Stimulated activated CD4-positive, alpha-beta T cell treated with anti-CD3 and anti-CD28 coated beads, Interleukin-15, amount 100 ng/mL, for 48 hours (primary cell): ENCODE data around the gene TMPRSS9.

Experiments
- DNase-seq, 2 donors: peaks; one replicate each; pipeline ENCODE4 v3.0.0-alpha.2; 2020; ENCODE audit warnings: low read depth in 2 of 2

Gene TMPRSS9

GRCh38 chr19:2329501-2329916, 30.6 kb upstream of the TMPRSS9 start:
- no peak for DNase-seq

DNA sequence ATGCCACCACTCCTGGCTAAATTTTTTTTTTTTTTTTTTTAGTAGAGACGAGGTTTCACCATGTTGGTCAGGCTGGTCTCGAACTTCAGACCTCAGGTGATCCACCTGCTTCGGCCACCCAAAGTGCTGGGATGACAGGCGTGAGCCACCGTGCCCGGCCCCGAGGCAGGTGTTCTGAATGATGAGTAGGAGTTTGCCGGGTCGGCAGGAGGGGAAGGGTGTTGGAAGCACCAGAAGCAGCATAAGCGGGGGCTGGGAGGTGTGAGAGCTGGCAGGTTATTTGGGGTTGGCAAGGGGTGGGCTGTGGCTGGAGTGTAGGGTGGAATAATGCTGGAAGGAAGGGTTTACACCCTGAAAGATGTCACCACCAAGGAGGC, 29.8 kb upstream of the TMPRSS9 start:
- DNase-seq: no peak

- no peak for DNase-seq
These were observed 29.3 kb upstream of the TMPRSS9 start for GRCh38 chr19:2330632-2331284.

DNA sequence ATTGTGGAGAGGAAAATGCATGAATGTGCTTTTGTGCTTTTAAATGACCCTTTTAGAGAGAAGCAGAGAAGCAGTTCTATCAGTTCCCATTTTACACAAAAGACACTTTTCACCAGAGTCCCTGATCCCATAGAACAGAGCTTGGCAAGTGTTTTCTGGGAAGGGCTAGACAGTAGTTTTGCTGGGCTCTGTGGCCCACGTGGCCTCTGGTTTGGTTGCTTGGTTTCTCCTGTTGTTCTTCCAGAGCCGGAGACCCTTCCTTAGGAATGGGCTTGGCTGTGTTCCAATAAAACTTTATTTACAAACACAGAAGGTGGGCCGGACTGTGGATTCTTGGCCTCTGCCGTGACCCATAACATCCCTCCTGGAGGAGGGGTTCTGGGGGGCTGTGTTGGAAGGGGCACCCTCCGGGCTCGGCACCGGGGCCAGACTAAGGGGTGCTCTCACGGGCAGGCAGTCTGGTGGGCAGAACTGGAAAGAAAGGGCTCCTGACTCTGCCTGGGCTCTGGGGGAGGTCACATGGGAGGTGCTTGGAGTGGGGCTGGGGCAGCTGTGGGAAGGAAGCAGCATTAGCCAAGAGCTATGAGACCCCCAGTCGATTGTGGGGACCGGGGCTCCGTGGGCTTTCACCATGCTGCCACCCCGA, 28.3 kb upstream of the TMPRSS9 start:
- no peak for DNase-seq

DNA sequence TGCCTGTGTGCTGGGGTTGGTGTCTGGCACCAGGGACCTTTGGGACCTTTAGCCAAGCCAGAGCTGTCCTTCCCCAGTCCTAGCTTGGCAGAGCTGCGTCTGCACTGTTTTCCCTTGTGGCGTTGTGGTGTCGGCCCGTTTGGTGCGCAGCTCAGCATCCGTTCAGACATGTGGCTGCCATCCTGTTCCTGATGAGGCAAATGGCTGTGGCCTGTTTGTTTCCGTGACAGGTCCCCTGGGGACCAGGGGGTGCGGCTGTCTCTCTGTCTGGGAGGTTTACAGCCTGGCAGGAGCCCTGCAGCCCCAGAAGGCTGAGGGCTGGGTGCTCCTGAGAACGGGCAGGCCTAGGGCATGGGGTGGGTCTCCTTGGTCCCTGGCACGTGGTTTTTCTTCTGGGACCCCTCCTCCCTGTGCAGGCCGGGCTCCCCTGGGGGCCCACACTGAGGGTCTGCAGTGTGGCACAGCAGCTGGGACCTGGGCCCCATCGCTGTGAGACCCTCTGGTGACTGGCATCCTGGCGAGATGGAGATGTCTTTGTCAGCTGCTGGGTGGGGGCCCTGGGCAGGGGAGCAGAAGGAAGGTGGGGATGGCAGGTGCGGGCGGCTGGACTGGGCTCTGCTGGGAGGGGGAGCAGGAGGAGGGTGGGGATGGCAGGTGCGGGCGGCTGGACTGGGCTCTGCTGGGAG, 27.6 kb upstream of the TMPRSS9 start:
- no peak for DNase-seq

DNA sequence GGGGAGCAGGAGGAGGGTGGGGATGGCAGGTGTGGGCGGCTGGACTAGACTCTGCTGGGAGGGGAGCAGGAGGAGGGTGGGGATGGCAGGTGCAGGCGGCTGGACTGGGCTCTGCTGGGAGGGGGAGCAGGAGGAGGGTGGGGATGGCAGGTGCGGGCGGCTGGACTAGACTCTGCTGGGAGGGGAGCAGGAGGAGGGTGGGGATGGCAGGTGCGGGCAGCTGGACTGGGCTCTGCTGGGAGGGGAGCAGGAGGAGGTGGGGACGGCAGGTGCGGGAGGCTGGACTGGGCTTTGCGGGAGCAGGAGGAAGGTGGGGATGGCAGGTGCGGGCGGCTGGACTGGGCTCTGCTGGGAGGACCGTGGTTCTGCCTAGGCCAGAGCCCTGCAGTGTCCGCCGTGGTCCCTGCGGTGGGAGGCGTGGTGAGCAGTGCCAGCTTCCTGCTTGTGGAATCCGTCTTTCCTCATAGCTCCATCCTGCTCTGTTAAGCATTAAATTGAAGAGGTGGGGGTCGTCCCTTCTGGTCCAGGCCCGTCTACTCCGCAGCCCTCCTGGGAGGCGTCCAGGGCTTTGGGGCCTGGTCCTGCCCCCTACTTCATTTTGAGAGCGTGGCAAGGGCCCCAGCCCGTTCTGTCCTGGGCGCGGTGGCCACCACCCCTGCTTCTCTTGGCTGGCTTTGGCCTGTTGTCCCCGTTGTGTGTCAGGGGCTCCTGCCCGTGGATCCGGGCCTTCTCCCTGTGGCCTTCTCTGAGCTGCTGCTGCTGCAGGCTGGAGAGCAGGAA, 26.8 kb upstream of the TMPRSS9 start:
- no peak for DNase-seq

DNA sequence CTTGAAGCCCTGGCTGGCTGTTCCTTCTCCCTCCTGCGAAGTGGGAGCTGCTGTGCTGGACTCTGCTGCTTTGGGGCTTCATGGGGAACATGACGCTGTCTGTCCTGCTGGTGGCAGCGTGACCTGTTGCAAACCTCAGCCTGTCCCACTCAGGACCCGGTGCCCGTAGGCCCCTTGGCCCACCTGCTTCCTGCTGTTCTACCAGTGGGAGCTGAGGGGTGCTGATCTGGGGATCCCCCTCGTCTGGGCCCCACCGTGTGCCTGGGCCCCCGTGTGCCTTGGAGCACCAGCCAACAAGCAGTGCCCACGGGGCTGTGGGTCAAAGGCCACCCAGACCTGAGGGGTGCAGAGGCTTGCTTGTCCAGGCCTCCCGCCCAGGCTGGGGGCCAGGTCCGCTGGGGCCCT, 26.3 kb upstream of the TMPRSS9 start:
- DNase-seq: no peak

DNA sequence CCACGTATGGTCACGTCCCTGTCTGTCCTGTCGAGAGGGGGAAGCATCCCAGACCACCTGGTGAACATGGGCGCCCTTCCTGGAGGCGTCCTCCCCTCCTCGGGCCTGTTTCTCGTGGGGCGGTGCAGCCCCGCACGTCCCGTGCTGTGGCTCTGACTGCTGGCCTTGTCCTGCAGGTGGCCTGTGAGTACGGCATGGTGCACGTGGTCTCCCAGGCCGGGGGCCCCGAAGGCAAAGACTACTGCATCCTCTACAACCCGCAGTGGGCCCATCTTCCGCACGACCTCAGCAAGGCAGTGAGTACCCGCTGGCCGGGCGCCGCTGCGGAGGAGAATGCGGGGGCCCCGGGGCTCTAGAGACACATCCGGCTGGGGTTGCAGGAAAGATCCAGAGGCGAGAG, 25.6 kb upstream of the TMPRSS9 start:
- no peak for DNase-seq

DNA sequence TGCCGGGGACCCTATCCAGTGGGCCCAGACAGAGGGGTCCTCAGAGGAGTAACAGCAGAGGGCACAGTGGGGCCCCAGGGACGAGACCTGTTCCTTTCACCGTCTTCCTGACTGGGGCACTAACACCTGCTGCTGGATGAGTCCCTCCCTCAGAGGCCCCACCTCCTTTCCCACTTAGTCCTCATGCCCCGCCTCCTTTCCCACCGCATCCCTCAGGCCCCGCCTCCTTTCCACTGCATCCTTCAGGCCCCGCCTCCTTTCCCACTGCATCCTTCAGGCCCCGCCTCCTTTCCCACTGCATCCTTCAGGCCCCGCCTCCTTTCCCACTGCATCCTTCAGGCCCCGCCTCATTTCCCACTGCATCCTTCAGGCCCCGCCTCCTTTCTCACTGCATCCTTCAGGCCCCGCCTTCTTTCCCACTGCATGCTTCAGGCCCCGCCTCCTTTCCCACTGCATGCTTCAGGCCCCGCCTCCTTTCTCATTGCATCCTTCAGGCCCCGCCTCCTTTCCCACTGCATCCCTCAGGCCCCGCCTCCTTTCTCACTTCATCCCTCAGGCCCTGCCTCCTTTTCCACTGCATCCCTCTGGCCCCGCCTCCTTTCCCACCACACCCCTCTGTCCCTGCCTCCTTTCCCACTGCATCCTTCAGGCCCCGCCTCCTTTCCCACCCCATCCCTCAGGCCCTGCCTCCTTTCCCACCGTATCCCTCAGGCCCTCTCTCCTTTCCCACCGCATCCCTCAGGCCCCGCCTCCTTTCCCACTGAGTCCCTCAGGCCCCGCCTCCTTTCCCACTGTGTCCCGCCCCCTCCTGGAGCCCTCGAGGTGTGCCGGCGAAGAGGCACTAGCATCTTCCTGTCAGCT, 24.8 kb upstream of the TMPRSS9 start:
- DNase-seq: no peak

- DNase-seq: no peak
These were observed 24.2 kb upstream of the TMPRSS9 start for GRCh38 chr19:2335848-2336247.

DNA sequence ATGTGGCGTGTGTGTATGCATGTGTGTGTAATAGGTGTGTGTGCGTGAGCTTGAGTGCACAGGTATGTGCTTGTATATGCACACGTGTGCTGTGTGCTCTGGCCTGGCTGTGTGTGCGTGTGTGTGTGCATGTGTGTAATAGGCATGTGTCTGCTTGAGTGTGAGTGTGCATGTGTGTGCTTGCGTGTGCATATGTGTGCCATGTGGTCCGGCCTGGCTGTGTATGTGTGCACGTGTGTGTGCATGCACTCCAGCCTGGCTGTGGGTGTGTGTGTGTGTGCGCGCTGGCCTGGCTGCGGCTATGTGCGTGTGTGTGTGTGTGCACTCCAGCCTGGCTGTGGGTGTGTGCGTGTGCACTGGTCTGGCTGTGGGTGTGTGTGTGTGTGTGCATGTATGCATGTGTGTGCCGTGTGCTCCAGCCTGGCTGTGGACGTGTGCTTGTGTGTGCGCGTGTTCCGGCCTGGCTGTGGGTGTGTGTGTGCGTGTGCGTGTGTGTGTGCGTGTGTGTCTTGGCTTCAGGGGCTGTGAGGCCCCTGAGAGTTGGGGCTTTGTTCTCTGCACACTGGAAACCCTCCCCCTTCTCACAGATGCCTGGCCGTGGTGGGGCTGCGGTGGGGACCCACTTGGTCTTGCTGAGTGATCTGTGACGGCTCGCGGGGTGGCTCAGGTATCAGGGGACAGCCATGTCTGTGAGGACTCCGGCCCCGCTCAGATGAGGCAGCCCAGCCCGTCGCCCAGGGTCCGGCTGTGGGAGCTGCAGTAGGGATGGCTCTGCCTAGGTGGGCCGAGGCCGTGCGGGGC, 23.3 kb upstream of the TMPRSS9 start:
- DNase-seq: no peak

DNA sequence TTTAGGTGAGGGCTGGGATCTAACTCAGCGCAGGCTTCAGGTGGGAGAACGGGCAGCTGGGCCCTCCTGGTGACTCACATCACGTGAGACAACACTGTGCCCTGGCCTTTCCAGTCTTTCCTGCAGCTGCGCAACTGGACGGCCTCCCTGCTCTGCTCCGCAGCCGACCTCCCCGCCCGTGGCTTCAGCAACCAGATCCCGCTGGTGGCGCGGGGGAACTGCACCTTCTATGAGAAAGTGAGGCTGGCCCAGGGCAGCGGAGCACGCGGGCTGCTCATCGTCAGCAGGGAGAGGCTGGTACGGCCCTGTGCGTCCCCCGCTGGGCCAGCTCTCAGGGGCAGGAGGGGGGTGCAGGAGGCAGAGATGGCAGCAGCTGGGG, 22.7 kb upstream of the TMPRSS9 start:
- DNase-seq: no peak

DNA sequence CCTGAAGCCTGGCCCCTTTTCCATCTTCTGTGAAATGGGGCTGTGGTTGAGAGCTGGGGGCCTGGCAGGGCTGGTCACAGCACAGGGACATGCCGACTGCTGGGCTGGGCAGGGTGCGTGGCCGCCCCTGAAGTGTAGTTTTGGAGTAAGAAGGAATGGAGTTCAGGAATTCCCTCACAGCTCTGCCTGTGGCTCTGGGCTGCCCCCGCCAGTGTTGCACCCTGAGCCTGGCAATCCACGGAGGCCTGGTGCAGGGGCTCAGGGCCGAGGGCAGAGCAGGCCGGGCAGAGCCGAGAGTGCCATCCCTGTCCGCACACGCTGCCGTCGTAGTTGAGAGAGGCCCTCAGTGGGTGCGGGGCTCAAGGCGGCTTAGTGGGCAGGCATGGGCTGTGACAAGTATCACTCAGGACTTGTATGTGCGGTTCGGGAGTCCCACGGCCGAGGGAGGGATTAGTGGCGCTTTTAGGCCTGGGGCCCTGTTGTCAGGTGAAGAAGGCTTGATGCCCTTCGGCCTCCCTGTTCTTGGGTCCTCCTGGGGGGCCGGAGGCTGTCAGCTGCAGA, 21.9 kb upstream of the TMPRSS9 start:
- no peak for DNase-seq

DNA sequence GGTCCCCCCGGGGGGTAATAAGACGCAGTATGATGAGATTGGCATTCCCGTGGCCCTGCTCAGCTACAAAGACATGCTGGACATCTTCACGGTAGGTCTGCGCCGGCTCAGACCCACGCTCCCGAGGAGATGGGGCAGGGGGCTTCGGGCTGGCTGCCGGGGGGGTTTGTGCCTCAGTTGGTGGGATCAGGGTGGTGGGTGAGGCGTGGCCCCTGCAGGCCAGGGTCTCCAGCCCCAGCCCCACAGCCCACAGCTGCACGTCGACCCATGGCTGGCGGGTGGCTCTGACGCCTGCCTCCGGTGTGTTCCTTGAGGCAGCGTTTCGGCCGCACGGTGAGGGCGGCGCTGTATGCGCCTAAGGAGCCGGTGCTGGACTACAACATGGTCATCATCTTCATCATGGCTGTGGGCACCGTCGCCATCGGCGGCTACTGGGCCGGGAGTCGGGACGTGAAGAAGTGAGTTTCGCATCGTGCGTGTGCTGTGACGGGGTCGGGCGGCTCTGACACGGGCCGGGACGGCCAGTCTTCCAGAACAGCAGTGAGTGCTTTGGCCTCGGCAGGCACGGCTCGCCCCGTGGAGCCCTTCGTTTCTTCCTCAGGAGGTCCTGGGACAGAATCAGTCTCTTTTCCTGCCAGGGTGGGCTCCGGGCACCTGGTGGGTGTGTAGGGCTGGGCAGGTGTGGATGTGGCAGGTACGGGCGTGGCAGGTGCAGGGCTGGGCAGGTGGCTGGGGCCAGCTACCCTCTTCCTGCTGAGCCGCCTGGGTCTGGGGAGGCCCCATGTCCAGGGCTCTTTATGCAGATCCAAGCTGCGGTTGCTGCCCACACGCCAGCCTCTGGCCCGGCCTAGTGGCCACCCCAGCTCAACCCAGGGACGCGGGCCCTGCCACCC, 21.1 kb upstream of the TMPRSS9 start:
- DNase-seq: no peak

GRCh38 chr19:2339644-2340310, 20.3 kb upstream of the TMPRSS9 start:
- DNase-seq: no peak

DNA sequence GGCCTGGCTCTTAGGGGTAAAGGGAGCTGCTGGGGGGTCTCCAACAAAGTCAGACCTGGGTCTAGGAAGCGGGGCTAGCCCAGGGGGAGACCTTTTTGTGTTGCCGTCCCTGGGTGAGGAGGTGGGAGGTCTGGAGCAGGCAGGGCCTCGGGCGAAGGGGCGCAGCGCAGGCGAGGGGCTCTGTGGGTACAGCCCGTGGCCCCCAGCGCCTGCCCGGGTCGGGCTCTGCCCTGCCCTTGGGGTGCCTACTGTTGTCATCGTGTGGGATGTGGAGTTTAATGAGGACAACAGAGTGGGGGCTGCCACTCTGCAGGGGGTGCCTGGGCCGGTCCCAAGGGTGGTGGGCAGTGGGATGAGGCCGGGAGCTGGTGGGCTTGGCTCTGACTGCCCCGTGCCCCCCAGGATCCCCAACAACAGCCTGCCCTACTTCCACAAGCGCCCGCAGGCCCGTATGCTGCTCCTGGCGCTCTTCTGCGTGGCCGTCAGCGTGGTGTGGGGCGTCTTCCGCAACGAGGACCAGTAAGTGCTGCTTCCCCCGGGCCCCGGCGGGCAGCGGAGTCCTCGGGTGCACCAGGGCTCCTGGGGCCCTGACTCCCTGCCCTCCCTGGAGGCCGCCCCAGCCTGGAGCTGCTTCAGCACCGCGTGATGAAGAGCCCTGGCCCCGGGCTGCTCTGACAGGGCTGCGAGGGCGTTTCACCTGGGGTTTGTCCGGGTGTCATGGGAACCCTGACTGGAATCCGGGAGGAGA, 19.4 kb upstream of the TMPRSS9 start:
- DNase-seq: no peak

GRCh38 chr19:2341244-2341751, 18.8 kb upstream of the TMPRSS9 start:
- DNase-seq: no peak

- no peak for DNase-seq
These were observed 18.1 kb upstream of the TMPRSS9 start for GRCh38 chr19:2341982-2342381.
